Hepatocyte (in vitro differentiated cells): ENCODE data around the gene ELFN1.

Experiments used
- EZH2 ChIP-seq: fragments of 200-600 bp; sonication (generic); IDR thresholded peaks from 2 replicates; pipeline ENCODE4 v1.6.1; 2016; ENCODE audit warnings: antibody characterized with exemption, mild to moderate bottlenecking, borderline replicate concordance
- TF ChIP-seq, protein P1 (sequence below): fragments of 200-600 bp; sonication (generic); IDR thresholded peaks from 2 replicates; pipeline ENCODE4 v1.5.1; 2016; ENCODE audit warnings: antibody characterized with exemption, mild to moderate bottlenecking; ENCODE audit not compliant: poor library complexity

DNA sequence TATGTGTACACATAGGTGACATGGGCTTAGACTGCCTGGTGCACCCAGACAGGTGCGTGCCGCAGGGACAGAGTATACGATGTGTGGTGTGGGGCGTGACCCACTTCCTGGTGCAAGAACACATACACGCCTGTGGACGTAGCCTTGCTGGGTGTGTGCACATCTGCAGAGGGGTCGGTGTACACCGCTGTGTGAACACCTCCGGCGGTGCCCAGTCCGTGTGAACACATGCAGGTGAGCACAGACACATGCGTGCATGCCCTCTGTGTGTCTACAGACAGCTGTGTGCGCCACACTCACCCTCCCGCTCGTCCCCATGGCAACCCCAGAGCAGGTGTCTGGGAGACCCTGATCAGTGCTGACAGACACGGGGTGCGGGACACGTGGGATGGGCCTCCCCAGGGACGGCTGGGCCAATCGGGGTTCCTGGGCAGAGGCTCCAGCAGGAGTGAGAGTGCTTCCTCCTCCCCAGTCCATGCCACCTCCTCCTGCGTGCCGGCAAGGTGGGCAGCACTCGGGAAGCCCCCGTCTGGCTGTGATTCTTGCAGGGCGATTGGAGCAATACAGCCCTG lies 23.4 kb downstream of the ELFN1 start:
- TF ChIP-seq, protein P1, sequence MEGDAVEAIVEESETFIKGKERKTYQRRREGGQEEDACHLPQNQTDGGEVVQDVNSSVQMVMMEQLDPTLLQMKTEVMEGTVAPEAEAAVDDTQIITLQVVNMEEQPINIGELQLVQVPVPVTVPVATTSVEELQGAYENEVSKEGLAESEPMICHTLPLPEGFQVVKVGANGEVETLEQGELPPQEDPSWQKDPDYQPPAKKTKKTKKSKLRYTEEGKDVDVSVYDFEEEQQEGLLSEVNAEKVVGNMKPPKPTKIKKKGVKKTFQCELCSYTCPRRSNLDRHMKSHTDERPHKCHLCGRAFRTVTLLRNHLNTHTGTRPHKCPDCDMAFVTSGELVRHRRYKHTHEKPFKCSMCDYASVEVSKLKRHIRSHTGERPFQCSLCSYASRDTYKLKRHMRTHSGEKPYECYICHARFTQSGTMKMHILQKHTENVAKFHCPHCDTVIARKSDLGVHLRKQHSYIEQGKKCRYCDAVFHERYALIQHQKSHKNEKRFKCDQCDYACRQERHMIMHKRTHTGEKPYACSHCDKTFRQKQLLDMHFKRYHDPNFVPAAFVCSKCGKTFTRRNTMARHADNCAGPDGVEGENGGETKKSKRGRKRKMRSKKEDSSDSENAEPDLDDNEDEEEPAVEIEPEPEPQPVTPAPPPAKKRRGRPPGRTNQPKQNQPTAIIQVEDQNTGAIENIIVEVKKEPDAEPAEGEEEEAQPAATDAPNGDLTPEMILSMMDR, result no peak
- TF ChIP-seq EZH2, result no peak
